ENCODE measurements around the gene SS18L1. TPM values are rescaled to one million over a fixed set of nuclear protein-coding genes. Genes with fewer than 3 reads are reported as not detected.

Gene SS18L1
- total RNA-seq, 1 experiment from 2014 or later: 17.9 TPM

- Histone ChIP-seq H3K9ac (ENCODE audit: low read length) (no peak overlapping the region), H3K9me2 (replicated peaks; ENCODE audit: low read length) (no peaks in the 10 kb centered on the region), H3K36me3 (ENCODE audit: low read depth, low read length) (peaks cover 44% of the 10 kb centered on the region), H2AFZ (ENCODE audit: low read length) (no peak overlapping the region), H3K4me3 (ENCODE audit: low read length) (no peak overlapping the region), H4K20me1 (ENCODE audit: low read length) (no peaks in the 10 kb centered on the region), H3K27ac (ENCODE audit: low read length) (no peak overlapping the region), H3K79me2 (ENCODE audit: low read length) (no peaks in the 10 kb centered on the region), H3K4me2 (ENCODE audit: low read length) (no peak overlapping the region), H3F3A (ENCODE audit: low read length, unreplicated experiment) (no peaks in the 10 kb centered on the region), H3K27me3 (ENCODE audit: low read length) (no peaks in the 10 kb centered on the region), H3K4me1 (ENCODE audit: insufficient read depth, low read length) (peaks cover 6% of the 10 kb centered on the region), H3K9me3 (ENCODE audit: low read length) (no peaks in the 10 kb centered on the region)
- intact Hi-C loops (cut with micrococcal nuclease): no loop called here
- CTCF ChIA-PET: no interaction called here
- no peak for DNase-seq
- POLR2A ChIA-PET (ENCODE audit: unreplicated experiment): no interaction called here
- ATAC-seq: no peak
- BruUV-seq (replicated peaks): no TSS peak
- no peak for TF ChIP-seq EZH2phosphoT487 (IDR thresholded peaks at IDR 0.05; ENCODE audit: borderline replicate concordance, low read length)
- TF ChIP-seq, protein P1, sequence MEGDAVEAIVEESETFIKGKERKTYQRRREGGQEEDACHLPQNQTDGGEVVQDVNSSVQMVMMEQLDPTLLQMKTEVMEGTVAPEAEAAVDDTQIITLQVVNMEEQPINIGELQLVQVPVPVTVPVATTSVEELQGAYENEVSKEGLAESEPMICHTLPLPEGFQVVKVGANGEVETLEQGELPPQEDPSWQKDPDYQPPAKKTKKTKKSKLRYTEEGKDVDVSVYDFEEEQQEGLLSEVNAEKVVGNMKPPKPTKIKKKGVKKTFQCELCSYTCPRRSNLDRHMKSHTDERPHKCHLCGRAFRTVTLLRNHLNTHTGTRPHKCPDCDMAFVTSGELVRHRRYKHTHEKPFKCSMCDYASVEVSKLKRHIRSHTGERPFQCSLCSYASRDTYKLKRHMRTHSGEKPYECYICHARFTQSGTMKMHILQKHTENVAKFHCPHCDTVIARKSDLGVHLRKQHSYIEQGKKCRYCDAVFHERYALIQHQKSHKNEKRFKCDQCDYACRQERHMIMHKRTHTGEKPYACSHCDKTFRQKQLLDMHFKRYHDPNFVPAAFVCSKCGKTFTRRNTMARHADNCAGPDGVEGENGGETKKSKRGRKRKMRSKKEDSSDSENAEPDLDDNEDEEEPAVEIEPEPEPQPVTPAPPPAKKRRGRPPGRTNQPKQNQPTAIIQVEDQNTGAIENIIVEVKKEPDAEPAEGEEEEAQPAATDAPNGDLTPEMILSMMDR (conservative IDR thresholded peaks at IDR 0.05; ENCODE audit: low read depth, low read length): no peak
- TF ChIP-seq EZH2 (IDR thresholded peaks at IDR 0.05; ENCODE audit: low read length, unreplicated experiment): no peak
These were observed 54.2 kb downstream of the SS18L1 start for GRCh38 chr20:62197801-62198200.

GRCh38 chr20:62198496-62198895 is 54.9 kb downstream of the SS18L1 start:
- no peak overlapping the region for H3K27ac ChIP-seq (ENCODE audit: low read length)
- H4K20me1 ChIP-seq (ENCODE audit: low read length): no peaks in the 10 kb centered on the region
- H3F3A ChIP-seq (ENCODE audit: low read length, unreplicated experiment): no peaks in the 10 kb centered on the region
- no peaks in the 10 kb centered on the region for H3K9me2 ChIP-seq (replicated peaks; ENCODE audit: low read length)
- peaks cover 38% of the 10 kb centered on the region for H3K36me3 ChIP-seq (ENCODE audit: low read depth, low read length)
- no peak overlapping the region for H3K9ac ChIP-seq (ENCODE audit: low read length)
- H3K4me2 ChIP-seq (ENCODE audit: low read length): no peak overlapping the region
- BruUV-seq (replicated peaks): no TSS peak
- no peaks in the 10 kb centered on the region for H3K79me2 ChIP-seq (ENCODE audit: low read length)
- intact Hi-C loops (cut with micrococcal nuclease): no loop called here
- no peak overlapping the region for H2AFZ ChIP-seq (ENCODE audit: low read length)
- no peak for DNase-seq
- H3K9me3 ChIP-seq (ENCODE audit: low read length): no peaks in the 10 kb centered on the region
- no peak overlapping the region for H3K4me3 ChIP-seq (ENCODE audit: low read length)
- H3K4me1 ChIP-seq (ENCODE audit: insufficient read depth, low read length): peaks cover 13% of the 10 kb centered on the region
- CTCF ChIA-PET: no interaction called here
- TF ChIP-seq, protein P1 (conservative IDR thresholded peaks at IDR 0.05; ENCODE audit: low read depth, low read length): no peak
- ATAC-seq: no peak
- no peaks in the 10 kb centered on the region for H3K27me3 ChIP-seq (ENCODE audit: low read length)
- POLR2A ChIA-PET (ENCODE audit: unreplicated experiment): no interaction called here

DNA sequence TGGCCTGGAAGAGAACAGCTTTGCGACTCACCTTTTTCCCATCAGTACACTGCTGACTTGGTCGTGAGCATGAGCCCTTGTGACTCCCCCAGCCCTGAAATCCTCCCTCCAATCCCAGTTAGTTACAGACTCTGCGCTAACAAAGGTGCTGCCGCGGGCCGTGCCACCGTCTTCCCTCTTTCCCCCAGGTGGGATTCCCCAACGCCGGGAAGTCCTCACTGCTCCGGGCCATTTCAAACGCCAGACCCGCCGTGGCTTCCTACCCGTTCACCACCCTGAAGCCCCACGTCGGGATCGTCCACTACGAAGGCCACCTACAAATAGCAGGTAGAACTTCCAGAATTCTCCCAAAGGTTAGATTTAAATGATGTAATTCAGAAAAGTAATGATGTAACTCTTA is 55.4 kb downstream of the SS18L1 start:
- CTCF ChIA-PET: no interaction called here
- Histone ChIP-seq H3K9me2 (replicated peaks; ENCODE audit: low read length) (no peaks in the 10 kb centered on the region), H3K4me2 (ENCODE audit: low read length) (no peak overlapping the region), H3F3A (ENCODE audit: low read length, unreplicated experiment) (no peaks in the 10 kb centered on the region), H3K9ac (ENCODE audit: low read length) (no peak overlapping the region), H2AFZ (ENCODE audit: low read length) (no peak overlapping the region), H3K4me1 (ENCODE audit: insufficient read depth, low read length) (peaks cover 17% of the 10 kb centered on the region), H3K9me3 (ENCODE audit: low read length) (no peaks in the 10 kb centered on the region), H3K27me3 (ENCODE audit: low read length) (no peaks in the 10 kb centered on the region), H3K79me2 (ENCODE audit: low read length) (no peaks in the 10 kb centered on the region), H3K27ac (ENCODE audit: low read length) (no peak overlapping the region), H3K36me3 (ENCODE audit: low read depth, low read length) (peaks cover 36% of the 10 kb centered on the region), H3K4me3 (ENCODE audit: low read length) (no peak overlapping the region), H4K20me1 (ENCODE audit: low read length) (no peaks in the 10 kb centered on the region)
- POLR2A ChIA-PET (ENCODE audit: unreplicated experiment): interaction anchor here (0.6 kb wide), 1 partner anchor 173 kb away, joined by 5 read pairs; no protein-coding TSS in a partner anchor
- intact Hi-C loops (cut with micrococcal nuclease): no loop called here
- BruUV-seq (replicated peaks): no TSS peak
- ATAC-seq: no peak
- DNase-seq: no peak
- TF ChIP-seq EZH2phosphoT487 (IDR thresholded peaks at IDR 0.05; ENCODE audit: borderline replicate concordance, low read length): no peak
- TF ChIP-seq, protein P1 (conservative IDR thresholded peaks at IDR 0.05; ENCODE audit: low read depth, low read length): no peak
- TF ChIP-seq EZH2 (IDR thresholded peaks at IDR 0.05; ENCODE audit: low read length, unreplicated experiment): no peak
